AG20443 (cell line): ENCODE data around the gene LKAAEAR1.

Source experiments
- DNase-seq: peaks from one replicate; pipeline ENCODE4 v3.0.0; 2012; ENCODE audit warnings: low spot score, mixed read lengths

Gene LKAAEAR1

DNA sequence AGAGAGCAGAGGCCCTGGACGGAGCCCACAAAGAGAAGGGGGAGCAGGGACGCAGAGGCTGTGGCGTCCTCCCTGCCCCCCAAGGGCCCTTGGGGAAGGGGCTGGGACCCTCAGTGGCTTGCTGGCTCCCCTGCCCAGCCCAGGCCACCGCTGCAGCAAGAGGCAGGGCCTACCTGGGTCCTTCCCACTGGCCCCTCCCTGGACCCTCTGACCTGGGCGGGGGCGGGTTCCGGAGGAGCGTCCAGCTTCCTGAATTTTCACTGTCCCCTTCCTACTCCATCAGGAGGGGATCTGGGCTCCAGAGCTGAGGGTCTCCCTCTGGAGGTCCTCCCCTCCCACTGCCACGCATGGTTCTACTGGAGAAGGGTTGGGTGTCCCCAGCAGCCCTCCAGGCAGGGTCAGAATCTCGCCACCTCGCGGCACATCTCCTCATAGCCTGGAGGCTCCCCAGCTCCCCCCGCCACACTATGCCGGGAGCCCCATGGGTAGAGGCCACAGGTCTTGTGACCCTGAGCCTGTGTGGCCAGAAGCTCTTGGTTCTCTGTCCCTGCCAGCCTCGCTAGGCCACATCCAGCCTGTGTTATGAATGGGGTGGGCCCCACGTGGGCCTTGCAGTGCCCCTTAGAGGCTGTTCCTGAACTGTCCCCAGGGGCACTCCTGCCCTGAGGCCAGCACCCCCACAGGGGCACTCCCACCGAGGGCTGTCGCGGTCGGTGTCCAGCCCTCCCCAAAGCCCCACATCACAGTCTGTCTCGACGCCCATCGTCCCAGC is 33.8 kb downstream of the LKAAEAR1 start:
- DNase-seq = no peak

DNA sequence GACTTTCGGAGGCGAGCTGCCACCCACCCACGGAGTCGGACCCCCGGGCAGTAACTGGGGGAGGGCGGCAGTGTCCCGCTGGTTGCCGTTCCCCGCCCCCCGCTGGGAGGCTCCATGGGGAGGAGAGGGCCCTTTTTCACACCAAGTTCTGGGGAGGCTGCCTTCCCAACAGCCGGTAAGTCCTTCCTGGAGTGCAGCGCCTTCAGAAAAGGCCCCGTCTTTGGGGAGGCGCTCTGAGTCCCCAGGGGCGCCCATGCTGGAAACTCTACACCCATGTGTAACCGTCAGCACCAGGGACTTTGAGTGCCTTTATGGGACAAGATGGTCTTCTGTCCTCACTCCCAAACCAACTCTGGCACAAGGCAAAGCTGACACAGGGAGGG is 34.3 kb downstream of the LKAAEAR1 start:
- DNase-seq = no peak

DNA sequence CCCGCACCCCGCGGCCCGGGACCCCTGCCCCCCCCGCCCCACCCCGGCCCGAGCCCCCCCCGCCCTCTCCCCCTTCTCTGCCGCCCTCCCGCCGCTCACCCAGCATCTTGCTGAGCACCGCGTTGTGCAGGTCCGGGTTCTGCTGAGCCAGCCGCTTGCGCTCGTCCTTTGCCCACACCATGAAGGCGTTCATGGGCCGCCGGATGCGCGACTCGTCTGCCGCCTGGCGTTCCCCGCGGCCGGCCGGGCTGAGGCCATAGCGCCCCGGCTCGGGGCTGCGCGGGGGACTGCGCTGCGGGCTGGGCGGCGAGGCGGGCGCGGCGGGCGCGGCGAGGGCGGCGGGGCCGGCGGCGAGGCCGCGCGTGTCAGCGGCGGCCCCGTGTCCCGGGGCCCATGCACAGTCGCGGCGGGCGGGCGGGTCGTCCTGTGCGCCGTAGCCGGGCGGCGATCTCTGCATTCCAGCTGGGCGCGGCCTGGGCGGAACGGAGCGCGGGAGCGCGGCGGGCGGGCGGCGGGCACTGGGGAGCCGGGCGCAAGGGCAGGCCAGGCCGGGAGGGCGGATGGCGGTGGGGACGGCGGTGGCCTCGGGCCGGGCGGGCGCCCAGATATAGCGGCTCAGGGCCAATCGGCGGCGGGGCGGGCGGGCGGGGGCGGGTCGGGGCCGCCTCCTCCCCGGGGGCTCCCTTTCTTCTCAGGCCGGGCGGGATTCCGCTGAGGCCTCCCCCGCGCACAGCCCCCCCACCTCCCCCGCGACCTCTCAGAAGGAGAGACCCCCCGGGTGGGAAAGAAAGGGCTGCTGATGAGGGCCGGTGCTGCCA is 34.9 kb downstream of the LKAAEAR1 start, which contains the start of gene SOX18:
Gene SOX18 (minus strand): TSS at position 580 of the 818 bp plus-strand sequence. CDS start 123 bp downstream, at position 457.
- DNase-seq = peak; percentile 55

DNA sequence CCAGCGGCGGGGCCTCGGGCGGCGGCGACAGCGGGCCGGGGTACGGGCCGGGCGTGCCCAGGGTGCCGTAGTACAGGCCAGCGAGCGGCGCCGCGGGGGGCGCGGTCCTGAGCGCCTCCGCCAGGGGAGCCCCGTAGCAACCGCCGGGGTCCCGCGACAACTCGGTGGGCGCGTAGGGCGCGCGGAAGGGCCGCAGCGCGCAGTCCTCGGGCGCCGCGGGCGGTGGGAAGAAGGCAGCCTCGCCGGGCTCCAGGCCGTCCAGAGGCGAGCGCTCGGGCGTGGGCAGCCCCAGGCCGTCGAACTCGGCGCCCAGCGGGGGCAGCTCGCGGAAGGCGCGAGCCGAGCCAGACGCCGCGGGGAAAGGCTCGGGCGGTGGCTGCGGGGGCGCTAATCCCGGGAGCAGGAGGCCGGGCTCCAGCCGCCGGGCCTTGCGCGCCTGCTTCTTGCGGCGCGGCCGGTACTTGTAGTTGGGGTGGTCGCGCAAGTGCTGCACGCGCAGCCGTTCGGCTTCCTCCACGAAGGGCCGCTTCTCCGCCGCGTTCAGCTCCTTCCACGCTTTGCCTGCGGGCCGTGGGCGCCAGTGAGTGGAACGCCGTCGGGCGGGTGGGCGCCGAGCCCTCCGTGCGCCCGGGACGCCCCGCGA is 35.7 kb downstream of the LKAAEAR1 start:
- DNase-seq = no peak

DNA sequence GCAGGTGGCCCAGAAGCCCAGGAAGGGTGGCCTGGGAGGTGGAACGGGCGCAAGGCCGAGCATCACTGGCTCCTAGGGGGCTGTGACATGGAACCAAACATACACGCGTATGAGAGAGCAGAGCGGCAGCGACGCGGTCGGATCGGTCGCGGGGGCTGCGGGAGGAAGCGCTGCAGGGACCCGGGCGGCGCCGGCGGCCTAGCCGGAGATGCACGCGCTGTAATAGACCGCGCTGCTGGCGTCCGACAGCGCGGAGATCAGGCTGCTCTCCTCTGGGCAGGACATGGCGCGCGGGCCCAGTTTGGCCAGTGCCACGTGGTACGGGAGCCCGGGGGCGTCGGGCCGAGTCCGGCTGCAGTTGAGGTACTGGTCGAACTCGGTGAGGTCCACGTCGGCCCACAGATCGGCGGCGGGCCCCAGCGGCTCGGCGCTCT is 36.2 kb downstream of the LKAAEAR1 start:
- no peak for DNase-seq

DNA sequence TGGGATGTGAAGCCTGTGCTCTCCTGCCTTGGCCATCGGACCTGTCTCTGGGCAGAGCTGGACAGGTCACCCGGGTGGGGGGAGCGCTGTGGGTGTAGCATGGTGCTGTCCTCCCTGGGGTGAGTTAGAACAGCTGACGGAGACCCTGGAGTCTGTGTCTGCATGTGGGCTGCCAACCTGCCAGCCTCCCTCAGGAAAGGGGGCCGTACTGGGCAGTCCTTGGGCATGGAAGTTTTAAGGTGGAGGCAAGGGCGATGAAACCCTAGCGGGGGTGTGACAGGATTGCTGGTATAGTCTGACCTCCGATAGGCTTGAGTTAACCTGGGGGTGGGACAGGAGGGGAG is 37.2 kb downstream of the LKAAEAR1 start:
- DNase-seq = no peak

DNA sequence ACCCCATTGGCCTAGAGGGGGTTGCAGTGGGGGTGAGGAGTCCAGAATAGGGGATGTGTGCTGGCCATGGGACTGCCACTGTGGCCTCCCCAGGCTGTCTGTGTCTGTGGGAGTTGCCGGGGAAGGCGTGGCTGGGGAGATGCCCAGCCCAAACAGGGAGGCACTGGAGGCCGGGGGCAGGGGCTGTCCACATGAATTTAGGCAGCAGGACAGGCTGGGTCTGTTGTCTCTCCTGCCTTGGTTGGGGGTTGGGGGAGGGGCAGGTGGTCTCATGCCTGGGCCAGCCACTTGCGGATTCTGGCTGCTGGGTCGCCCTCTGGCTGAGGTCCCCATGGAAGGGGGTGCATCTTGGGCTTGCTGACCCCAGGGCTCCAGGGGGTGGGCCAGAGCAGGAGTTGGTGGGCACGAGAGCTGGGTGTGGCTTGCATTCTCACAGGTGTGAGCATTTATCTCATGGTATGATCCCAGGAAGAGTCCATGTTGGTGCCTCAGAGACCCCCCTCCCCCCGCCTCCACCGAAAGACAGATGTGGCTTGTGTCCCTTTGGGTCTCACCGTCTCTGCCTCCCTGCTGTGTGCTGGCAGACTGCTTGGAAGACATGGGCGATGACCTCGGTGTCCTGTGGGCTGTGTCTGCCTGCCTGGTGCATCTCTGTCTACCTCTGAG is 38.7 kb downstream of the LKAAEAR1 start:
- DNase-seq = no peak

DNA sequence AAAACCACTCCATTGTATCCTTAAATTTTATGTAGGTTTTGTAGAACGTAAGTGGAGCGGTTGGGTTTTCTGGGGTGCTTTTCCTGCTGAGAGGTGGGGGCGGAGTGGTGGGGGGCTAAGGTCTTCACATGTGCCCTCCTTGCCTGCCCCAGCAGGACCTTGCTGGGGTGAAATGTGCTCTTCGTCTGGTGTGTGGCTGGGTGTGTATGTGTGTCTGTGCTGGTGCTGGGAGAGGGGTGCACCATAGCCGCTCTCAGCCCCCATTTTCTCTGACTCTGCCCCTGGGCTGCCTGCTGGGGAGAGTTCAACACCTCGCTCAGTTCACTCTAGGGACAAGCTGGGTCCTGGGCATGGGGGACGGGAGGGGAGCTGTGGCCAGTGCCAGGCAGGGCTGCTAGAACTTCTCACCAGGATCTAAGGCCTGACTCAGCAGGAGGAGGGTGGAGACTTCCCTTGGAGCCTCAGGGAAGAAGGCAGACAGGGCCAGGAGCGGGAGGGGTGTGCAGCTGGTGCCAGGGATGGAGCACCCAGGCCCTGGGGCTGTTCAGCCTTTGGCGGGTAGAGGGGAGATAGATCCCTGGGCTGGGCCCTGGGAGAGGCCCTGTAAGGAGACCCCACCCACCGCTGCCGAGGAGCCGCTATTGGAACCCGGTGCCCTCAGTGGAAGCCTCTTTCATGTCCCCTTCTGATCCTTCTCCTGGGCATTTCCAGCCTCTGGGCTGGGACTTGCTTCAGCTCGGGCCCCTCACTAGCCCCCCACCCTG is 39.5 kb downstream of the LKAAEAR1 start:
- peak; percentile 80 for DNase-seq

DNA sequence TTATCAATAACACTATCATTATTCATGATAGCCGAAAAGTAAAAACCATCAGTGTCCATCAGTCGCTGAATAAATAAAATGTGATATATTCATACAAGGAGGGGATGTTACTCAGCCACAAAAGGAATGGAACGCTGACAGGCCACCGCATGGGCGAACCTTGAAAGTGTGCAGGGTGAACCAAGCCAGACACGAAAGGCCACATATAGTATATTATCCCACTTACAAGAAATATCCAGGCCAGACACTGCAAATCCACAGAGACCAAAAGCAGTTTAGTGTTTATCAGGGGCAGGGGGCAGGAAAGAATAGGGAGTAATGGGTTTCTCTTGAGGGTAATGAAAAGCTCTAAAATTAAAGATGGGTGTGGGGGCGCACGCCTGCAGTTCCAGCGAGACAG is 40.4 kb downstream of the LKAAEAR1 start:
- DNase-seq = no peak

DNA sequence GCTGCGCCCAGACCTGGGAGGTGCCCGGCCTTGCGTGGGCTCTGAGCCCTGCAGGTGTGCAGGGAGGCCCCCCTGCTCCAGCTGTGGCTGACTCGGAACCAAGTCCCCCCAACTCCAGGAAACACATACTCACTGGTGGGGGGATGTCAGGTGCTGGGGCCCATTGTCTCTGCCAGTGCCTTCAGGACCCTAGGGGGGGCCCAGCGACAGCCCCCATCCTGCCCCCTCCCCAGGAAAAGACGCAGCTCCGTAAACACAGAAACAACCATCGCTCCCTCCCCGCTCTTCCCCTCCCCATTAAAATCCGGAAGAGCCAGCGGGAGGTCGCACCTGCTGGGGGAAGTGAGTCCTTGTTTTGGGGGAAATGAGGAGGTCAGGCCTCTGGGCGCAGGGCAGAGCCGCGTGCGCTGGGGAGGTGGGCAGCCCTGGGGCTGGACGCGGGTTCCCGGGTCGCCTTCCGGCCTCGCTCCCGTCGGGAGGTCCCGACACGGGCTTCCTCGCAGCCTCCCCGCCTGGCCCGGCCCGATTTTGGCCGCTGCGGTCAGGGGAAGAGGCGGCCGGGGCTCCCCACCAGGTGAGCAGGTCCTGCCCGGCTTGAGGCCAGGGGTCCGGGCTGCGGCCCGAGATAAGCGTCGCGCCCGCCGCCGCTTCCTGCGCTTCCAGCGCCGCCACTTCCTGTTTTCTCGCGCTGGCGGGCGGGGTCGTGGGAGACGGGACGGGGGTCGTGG is 42.0 kb downstream of the LKAAEAR1 start:
- no peak for DNase-seq

DNA sequence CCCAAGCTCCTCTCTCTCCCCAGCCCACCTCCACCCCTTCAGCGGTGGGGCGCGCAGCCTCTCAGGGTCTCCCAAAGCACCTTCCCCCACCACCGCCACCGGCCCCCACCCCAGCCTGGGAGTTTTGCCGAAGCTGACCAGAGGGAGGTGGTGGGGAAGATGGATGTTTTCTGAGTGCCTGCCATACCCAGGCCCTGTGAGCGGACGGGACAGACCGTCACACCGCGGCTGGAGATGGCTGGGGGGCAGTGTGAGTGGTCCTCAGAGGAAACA is 42.5 kb downstream of the LKAAEAR1 start:
- no peak for DNase-seq

DNA sequence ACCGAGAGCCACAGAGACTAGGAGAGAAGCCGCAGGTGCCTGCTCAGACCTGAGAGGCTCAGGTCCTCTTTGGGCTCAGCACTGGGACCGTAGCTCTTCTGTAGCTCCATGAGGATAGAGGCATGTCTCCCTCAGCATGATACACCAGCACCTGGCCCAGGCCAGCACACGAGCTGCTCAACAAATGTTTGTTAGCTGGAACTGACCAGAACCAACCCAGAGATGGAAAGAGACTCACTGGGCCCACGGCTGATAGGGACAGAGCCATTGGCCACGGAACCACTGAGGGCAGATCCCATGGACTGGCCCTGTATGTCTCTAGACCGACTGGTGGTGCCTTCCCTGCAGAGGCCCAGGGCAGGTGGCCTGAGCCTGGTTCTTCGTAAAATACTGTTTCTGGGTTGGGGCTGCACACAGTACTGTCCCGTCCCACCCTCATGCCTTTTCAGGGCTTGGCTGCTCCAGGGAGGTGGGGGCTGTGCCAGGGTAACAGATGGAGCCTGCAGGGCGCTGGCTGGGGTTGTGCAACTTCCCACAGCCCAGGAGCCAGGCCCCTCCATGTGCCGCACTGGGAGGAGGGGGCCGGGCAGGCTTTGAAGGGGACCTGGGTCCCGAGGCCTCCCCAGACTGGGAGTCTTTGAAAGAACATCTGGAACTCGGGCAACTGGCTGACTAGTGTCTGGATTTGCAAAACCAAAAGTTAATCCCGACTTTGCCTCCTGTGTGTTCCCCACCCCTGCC is 43.0 kb downstream of the LKAAEAR1 start:
- DNase-seq = no peak

DNA sequence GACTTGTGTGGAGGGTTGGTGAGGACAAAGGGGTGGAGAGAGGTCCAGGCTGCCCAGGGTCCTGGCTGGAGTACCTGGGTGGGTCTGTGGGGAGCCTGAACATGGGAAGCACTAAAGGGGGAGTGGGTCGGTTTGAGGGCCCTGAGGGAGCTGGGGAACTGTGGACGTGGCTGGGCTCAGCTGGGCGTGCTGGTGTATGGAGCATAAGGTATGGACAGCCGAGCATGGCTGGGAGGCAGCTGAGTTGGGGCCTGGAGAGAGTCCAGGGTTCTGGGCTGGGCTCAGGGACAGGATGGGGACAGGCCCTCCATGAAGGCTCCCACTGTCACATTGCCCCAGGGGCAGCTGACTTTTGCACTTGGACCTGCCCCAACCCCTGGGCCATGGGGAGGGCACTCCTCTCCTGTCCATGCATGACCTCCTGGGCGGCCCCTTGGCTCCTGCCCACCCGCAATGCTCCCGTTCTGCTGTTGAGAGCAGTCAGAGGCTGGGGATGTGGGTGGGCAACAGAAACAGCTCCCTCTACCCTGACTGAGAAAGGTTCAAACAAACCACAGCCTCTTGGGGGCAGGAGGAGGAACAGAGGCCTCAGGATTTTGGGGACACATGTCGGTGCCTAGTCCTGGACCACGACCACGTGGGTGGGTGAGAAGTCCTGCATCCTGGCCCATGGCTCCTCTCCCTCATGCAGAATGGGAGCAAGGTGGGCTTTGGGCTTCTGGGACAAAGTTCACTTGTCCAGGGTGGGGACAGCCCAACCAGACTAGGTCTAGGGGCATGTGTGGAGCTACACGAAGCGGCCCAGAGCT is 43.8 kb downstream of the LKAAEAR1 start:
- no peak for DNase-seq

DNA sequence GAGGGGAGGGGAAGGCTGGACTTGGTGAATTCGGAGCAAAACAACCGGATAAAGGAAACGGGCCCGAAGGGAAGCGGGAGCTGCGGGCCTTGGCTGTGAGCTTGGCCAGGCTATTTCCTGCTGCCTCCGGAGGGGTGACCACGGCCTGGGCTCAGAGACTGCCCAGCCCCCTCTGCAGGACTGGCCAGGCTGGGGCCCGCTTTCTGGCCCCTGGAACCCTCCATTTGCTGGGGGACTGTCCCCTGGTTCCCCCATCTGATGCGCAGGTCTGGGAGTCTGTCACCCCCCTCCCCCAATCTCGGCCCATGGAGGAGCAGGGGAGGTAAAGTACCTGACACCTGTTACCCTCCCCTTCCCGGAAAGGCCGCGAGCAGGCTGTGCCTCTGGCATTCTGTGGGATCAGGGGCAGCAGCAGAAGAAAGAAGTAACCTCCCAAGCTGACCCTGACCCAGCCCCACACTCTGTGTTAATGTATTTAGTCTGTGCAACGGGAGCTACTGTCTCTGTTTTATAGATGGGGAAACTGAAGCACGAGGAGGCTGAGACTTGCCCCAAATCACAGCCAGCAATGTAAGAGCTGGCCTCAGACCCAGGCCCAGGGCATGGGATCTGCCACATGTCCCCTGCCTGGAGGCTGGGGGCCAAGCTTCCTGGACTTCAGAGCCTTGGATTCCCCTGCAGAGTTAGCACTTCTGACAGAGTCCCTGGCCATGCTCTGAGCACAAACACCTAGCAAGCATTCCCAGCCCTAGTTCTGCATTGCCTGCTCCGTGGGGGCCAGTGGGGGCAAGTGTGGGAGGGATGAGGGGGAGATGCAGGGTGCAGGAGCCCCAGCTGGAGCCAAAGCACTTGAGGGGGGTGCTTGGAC is 44.7 kb downstream of the LKAAEAR1 start:
- no peak for DNase-seq

DNA sequence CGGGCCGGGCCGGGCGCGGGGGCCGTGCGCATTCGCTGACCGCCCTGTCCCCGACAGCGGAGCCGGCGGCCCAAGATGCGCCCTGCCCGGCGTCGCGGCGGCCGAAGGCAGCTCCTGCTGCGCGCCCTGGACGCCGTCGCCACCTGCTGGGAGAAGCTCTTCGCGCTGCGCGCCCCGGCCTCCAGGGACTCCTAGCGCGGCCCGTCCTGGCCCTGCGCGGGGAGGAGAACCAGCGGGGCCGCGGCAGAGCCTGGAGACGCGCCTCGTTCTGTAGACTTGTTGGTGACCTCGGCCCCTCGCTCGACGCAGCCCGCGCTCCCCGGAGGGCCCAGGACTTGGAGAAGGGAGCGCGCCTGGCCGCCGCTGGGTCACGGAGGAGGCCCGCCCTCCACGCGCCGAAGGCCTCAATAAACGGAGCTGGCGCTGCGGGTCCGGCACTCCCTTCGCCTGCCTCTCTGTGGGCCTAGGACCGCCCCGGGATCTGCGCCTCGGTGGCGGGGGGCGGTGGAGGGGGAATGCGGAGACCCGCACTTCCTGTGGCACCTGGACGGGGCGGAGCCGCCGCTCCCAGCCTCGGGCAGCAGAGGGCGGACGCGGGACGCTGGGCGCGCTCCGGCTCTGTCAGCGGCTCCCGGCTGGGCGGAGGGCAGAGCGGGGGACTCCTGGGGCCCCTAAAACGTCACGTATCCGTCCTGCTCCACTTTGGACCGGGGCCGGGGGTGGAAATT is 45.5 kb downstream of the LKAAEAR1 start:
- DNase-seq = peak; percentile 90

DNA sequence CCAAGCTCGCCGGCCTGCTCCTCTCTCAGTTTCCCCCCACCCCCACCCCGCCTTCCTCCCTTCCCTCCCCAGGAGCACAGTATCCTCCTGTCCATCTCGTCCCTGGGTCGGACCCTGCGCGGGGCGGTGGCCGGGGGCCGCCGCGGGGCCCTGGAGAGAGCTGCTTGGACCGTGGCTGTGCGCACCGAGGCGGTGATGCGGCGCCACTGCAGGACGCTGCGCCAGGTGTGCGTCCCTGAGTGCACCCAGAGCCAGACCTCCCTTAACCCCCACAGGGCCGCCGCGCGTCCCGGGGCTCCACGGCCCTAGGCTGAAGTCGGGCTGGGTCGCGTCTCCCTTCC is 46.0 kb downstream of the LKAAEAR1 start:
- DNase-seq = no peak

DNA sequence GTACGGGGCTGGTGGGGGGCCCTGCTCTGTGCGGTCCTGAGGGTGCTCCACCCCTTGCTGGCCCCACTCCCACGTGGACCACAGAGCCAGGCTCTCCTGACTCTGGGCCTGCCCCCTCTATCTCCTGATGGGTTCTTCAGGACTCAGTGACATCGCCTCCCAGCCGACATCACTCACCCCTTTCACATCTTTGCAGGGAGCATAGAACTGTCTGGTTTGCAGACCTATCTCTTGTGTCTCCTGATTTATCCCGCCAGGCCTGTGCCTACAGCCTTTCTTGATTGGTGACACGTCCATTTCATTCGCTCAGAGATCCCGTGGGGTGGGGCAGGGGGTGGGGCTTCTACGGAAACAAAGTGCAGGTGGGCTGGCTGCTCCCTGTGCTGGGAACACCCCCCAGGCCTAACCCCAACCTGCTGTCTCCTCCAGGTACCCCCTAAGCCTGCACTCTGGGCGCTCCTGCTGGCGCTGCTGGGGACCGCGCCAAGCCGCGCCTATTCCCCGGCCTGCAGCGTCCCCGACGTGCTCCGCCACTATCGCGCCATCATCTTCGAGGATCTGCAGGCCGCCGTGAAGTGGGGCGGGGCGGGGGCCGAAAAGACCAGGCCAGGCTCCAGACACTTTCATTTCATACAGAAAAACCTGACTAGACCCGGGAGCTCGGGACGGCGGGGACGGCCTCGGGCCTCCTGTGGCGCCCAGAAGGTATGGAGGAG is 46.5 kb downstream of the LKAAEAR1 start:
- DNase-seq = no peak

DNA sequence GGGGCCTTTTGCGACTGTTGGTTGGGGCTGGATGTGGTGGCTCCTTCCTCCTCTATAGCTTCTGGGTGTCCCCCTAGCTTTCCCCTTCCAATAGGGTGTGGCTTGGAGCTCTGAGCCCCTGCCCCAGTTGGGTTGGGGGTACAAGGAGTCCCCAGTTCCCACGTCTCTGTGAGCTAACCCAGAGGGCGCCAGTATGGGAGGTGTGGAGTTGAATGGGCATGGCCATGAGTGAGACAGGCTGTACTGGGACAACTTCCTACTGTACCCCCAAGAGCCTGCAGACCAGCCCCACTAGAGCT is 47.0 kb downstream of the LKAAEAR1 start:
- DNase-seq = no peak
